ENCODE results near the gene MAP3K1.

MAP3K1 gene

DNA sequence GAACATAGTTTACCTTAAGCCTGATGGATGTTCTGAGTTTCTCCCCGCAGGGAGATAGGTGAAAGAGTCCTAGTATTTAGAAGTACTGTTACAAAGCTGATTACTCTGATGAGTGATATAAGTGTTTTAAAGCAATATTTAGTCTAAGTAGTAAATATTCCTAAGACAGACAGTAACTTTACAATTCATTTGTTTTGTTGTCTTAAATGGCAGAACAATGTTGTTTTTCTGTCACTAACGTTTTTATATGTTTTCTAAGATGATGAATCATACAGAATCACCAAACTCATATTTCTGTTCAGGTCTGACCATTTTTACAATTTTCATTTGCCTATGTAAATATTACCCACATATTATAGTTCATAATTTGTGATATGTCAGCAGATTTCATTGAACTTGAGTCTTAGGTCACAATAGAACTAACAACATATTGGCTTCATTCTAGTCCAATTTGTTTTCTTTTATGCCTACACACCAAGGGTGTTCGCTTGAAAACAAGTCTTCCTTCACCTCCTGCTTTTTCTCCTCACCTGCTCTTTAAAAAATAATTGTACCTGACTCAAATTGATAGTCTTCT is 30.6 kb downstream of the MAP3K1 start:
- TF ChIP-seq CTCF (IDR thresholded peaks at IDR 0.05; ENCODE audit: borderline replicate concordance, insufficient read depth, low read depth, low read length): no peak
- H3K4me3 ChIP-seq (ENCODE audit: low read depth, low read length): no peak overlapping the region

DNA sequence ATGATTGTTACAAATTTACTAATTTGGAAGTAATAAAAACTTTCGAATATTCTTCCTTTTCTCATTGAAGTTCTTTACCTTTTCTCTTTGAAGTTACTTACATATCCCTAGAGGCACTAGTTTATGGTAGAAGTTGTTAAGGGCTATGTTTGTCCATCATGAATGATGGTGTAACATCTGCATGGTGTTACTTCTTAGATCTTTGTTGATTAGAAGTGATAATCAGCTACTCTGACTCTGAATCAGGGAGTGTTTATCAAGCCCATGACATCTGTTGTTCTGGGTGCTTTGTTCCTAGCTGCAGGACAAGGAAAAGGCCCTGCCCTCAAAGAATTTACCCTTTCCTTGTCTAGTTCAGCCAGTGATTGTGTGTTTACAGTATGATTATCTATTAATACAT is 32.9 kb downstream of the MAP3K1 start:
- no peak overlapping the region for H3K4me3 ChIP-seq (ENCODE audit: low read depth, low read length)
- TF ChIP-seq CTCF (IDR thresholded peaks at IDR 0.05; ENCODE audit: borderline replicate concordance, insufficient read depth, low read depth, low read length): no peak

DNA sequence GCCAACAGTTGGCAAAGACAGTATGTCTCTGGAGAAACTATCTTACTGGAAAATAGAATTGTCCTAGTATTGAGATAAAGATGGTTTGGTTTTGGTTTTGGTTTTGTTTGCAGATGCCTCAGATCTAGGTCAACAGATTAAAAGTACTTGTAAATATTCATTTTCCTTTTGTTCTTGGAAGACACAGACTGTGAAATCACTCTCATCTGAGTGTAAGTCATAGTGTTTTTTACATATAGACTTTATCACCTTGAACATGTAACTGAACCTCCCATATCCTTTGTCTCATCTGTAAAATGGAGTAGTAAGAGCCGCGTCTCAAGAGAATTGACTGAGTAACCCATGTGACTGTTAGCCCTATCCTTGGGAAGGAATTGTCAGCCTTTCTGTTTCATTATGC is 34.3 kb downstream of the MAP3K1 start:
- TF ChIP-seq CTCF (IDR thresholded peaks at IDR 0.05; ENCODE audit: borderline replicate concordance, insufficient read depth, low read depth, low read length): no peak
- H3K4me3 ChIP-seq (ENCODE audit: low read depth, low read length): no peak overlapping the region

DNA sequence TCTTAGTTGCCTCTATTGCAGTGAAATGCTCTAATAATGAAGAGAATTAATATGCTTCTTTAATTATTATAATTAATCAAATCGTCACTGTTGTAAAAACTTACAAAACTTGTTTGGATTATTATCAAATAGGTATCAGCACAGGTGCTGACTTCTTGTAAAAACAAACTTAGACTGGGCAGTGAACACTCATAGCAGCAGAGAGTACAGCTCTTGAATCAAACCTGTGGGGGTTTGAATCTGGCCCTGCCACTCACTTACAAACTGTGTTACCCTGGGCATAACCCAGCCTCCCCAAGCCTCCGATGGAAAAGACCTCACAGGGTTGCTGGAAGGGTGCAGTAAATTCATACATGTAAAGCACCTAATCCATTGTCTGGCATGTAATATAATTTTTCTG is 35.1 kb downstream of the MAP3K1 start:
- TF ChIP-seq CTCF (IDR thresholded peaks at IDR 0.05; ENCODE audit: borderline replicate concordance, insufficient read depth, low read depth, low read length): no peak
- H3K4me3 ChIP-seq (ENCODE audit: low read depth, low read length): no peak overlapping the region

GRCh38 chr5:56851258-56851941 is 36.1 kb downstream of the MAP3K1 start:
- no peak overlapping the region for H3K4me3 ChIP-seq (ENCODE audit: low read depth, low read length)
- TF ChIP-seq CTCF (IDR thresholded peaks at IDR 0.05; ENCODE audit: borderline replicate concordance, insufficient read depth, low read depth, low read length): no peak

DNA sequence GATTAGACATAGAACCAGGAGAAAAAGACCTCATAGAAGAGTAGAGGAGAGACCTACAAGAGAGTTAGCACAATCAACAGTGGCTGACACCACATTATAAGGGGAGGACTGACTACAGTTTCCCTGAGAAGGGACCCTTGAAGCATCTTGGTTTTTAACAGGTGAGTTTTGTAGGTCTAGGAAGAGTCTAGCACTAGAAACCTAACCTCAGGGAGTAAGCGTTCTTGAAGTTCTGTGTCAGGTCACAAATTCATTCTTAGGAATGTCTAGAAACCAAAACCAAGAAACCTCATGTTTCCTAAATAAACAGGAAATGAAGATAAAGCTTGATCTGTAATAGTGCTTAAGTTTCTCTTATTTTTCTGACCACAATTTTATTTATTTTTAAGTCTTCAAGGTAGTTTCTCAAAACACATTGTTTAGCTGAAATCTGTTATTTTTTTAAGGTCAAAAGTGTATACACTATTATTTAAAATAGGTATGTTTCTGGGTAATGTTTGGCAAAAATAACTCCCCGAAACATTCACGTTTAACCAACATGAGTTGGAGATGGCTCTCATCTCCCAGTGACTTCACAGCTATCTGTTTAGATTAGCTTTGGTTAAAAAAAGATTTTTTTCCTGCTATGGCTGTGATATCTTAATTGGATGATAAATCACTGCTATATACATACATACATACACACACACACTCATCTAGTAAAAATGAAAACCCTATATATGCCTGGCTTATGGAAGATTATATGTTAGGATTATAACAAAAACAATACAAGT is 37.1 kb downstream of the MAP3K1 start:
- TF ChIP-seq CTCF (IDR thresholded peaks at IDR 0.05; ENCODE audit: borderline replicate concordance, insufficient read depth, low read depth, low read length): no peak
- no peak overlapping the region for H3K4me3 ChIP-seq (ENCODE audit: low read depth, low read length)

Data from GM12875 (cell line).